ENCODE measurements around the gene CABYR. TPM values are rescaled to one million over a fixed set of nuclear protein-coding genes. Genes with fewer than 3 reads are reported as not detected.
"Not testable (repeated sequence)": the region's sequence is repeated elsewhere in the genome, so short reads cannot be mapped to it uniquely, and the experiment has no call there.

The CABYR gene
- total RNA-seq, 2 experiments from 2014 or later, result 0.76 to 1.2 TPM

DNA sequence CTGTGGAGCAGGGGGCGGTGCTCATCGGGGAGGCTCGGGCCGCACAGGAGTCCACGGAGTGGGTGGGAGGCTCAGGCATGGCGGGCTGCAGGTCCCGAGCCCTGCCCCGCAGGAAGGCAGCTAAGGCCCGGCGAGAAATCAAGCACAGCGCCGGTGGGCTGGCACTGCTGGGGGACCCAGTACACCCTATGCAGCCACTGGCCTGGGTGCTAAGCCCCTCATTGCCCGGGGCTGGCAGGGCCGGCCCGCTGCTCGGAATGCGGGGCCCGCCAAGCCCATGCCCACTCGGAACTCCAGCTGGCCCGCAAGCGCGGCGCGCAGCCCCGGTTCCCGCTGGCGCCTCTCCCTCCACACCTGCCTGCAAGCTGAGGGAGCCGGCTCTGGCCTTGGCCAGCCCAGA, 10.7 kb downstream of the CABYR start:
- H3K9me3 Mint-ChIP-seq (ENCODE audit: low read depth); CTCF ChIA-PET; H3K36me3 Mint-ChIP-seq; DNase-seq; ATAC-seq; H3K4me1 Mint-ChIP-seq; H3K27ac Mint-ChIP-seq; H3K4me3 Mint-ChIP-seq: not testable (repeated sequence)
- H3K27me3 Mint-ChIP-seq, result peaks cover 32% of the 10 kb centered on the region

DNA sequence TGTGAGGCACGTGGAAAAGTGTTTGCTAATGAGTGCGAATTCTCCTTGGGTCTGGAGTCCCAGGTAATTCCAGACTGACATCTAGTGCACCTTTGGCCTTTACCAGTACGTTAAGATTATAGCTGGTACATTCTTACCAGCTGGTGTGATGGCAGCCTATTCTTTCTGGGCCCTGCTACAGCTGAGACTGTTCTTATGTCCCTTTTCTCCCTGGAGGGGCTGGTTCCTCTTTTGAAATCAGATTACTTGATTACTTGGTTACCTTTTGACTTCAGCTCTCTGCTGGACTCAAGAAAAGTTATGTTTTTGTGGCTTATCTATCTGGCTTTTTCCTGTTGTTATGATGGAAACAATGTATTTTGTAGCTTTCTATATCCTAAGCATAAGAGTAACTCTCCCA, 14.5 kb downstream of the CABYR start:
- Mint-ChIP-seq H3K27me3 (peaks cover 5% of the 10 kb centered on the region), H3K36me3 (no peaks in the 10 kb centered on the region), H3K9me3 (ENCODE audit: low read depth) (no peaks in the 10 kb centered on the region), H3K4me3 (no peak overlapping the region), H3K4me1 (no peaks in the 10 kb centered on the region), H3K27ac (no peak overlapping the region)
- ATAC-seq (no peak), DNase-seq (no peak)
- CTCF ChIA-PET, result no interaction called here

DNA sequence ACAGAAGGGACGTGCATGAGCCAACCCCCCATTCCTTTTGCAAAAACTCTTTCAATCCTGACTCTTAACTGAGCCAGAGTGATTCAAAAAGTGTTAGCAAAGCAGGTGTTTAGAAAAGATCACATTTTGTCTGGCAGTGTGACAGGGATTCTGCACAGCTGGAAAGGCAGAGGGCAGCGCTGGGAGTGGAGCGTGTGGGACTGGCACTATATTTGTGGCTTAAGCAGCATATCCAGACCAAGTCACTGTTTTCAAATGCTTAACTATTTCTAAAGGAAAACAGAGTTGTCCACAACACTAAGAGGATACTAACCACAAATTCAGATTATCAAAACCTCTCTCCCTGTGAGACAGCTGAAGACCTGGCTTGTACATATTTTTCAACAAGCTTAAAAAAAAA, 19.0 kb downstream of the CABYR start:
- ATAC-seq, result no peak
- Mint-ChIP-seq H3K4me1 (no peaks in the 10 kb centered on the region), H3K4me3 (no peak overlapping the region), H3K9me3 (ENCODE audit: low read depth) (no peaks in the 10 kb centered on the region), H3K36me3 (no peaks in the 10 kb centered on the region), H3K27me3 (peaks cover 5% of the 10 kb centered on the region), H3K27ac (no peak overlapping the region)
- CTCF ChIA-PET, result no interaction called here
- DNase-seq, result no peak

DNA sequence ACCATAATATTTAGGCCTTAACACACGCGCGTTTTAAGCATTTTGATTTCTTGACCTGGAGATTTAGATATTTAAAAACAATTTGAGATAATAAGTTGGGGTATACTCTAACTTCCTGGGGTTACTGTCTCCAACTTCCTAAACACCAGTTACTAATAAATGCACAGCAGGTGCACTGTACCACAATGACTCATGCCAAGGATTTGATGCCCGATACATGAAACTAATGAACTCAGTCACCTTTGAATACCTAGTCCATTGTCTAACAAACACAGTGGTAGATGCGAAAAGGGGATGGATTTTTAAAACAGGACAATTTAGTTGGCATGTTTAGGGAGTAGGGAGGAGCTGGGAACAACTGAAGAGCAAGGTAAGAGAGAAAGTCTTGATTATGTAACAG, 21.2 kb downstream of the CABYR start:
- H3K27ac Mint-ChIP-seq, result no peak overlapping the region
- H3K27me3 Mint-ChIP-seq, result peaks cover 5% of the 10 kb centered on the region
- DNase-seq (no peak), ATAC-seq (no peak)
- no peaks in the 10 kb centered on the region for H3K36me3 Mint-ChIP-seq
- CTCF ChIA-PET, result no interaction called here
- no peak overlapping the region for H3K4me3 Mint-ChIP-seq
- H3K9me3 Mint-ChIP-seq (ENCODE audit: low read depth), result no peaks in the 10 kb centered on the region
- no peaks in the 10 kb centered on the region for H3K4me1 Mint-ChIP-seq

DNA sequence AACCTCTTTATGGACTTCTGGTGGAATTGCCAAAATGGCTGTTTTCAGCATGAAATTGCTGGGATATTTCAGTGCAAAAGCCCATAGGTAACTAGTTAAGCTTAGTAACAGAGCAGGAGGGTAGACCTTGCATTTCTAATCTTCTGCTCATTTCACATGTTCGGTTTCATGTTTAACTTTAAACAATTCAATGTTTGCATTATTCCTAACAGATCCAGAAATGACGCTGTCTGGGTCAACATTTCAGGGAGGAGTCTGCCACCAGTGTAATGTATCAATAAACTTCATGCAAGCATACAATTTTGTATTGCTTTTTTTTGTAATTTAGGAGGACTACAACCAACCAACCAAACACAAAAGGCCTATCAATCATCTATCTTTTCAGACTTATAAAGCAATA, 22.4 kb downstream of the CABYR start:
- CTCF ChIA-PET, result no interaction called here
- Mint-ChIP-seq H3K9me3 (ENCODE audit: low read depth) (no peaks in the 10 kb centered on the region), H3K4me1 (no peaks in the 10 kb centered on the region), H3K4me3 (no peak overlapping the region), H3K27ac (no peak overlapping the region), H3K36me3 (no peaks in the 10 kb centered on the region), H3K27me3 (peaks cover 3% of the 10 kb centered on the region)
- DNase-seq, result no peak
- ATAC-seq, result no peak

DNA sequence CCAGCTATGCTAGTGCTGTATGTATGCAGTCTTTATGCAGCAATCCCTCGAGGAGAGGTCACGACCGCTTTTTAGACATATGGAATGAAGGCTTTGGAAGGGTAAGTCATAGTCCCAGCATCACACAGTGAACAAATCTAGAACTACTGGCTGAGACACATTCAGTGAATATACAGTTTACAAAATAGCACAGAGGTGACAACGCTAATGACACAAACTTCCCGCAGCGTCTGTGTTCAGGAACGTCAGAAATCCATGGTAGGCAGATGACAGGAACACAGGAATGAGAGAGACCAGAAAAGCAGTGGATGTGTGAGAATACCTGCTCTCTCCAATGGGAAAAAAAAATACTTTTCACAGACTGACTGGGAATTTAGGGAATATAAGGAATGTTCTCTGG, 29.6 kb downstream of the CABYR start:
- Mint-ChIP-seq H3K27ac (no peak overlapping the region), H3K4me1 (no peaks in the 10 kb centered on the region), H3K4me3 (no peak overlapping the region), H3K36me3 (no peaks in the 10 kb centered on the region), H3K27me3 (peaks cover 11% of the 10 kb centered on the region), H3K9me3 (ENCODE audit: low read depth) (no peaks in the 10 kb centered on the region)
- ATAC-seq, result no peak
- CTCF ChIA-PET, result interaction anchor here (1.0 kb wide), 1 partner anchor 35 kb away, joined by 3 read pairs; no protein-coding TSS in a partner anchor
- no peak for DNase-seq

DNA sequence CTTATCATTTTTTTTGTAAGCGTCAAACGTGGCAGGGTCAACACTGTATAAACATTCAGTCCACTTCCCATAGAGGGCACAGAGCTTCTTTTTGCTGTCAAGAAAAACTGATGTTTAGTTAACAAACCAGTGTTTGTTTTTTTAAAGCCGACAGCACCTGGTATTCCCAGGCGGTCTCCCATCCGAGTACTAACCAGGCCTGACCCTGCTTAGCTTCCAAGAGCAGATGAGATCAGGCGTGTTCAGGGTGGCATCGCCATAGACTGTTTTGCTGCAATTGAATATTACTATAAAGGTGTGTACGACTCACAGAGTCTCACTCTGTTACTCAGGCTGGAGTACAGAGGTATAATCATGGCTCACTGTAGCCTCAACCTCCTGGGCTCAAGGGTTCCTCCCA, 31.5 kb downstream of the CABYR start:
- ATAC-seq (no peak), DNase-seq (no peak)
- Mint-ChIP-seq H3K9me3 (ENCODE audit: low read depth) (no peaks in the 10 kb centered on the region), H3K27ac (no peak overlapping the region), H3K4me1 (peaks cover 7% of the 10 kb centered on the region), H3K36me3 (peaks cover 2% of the 10 kb centered on the region), H3K27me3 (peaks cover 11% of the 10 kb centered on the region), H3K4me3 (no peak overlapping the region)
- CTCF ChIA-PET, result no interaction called here

DNA sequence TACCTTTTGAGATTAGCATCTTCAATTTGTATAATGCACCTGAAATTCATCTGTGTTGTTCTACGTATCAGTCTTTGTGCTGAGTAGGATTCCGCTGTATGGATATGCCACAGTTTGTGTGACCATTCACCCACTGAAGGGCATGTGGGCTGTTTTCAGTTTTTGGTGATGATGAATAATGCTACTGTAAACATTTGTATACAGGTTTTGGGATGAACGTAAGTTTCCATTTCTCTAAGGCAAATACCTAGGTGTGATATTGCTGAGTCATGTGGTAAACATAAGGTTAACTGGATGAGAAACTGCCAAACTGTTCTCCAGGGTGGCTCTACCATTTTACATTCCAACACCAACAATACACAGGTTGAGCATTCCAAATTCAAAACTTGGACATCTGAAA, 35.1 kb downstream of the CABYR start:
- H3K27me3 Mint-ChIP-seq, result peaks cover 26% of the 10 kb centered on the region
- H3K9me3 Mint-ChIP-seq (ENCODE audit: low read depth), result no peaks in the 10 kb centered on the region
- ATAC-seq (peak; percentile 51), DNase-seq (no peak)
- H3K4me3 Mint-ChIP-seq, result no peak overlapping the region
- peaks cover 7% of the 10 kb centered on the region for H3K4me1 Mint-ChIP-seq
- peaks cover 2% of the 10 kb centered on the region for H3K36me3 Mint-ChIP-seq
- no peak overlapping the region for H3K27ac Mint-ChIP-seq
- CTCF ChIA-PET, result no interaction called here

DNA sequence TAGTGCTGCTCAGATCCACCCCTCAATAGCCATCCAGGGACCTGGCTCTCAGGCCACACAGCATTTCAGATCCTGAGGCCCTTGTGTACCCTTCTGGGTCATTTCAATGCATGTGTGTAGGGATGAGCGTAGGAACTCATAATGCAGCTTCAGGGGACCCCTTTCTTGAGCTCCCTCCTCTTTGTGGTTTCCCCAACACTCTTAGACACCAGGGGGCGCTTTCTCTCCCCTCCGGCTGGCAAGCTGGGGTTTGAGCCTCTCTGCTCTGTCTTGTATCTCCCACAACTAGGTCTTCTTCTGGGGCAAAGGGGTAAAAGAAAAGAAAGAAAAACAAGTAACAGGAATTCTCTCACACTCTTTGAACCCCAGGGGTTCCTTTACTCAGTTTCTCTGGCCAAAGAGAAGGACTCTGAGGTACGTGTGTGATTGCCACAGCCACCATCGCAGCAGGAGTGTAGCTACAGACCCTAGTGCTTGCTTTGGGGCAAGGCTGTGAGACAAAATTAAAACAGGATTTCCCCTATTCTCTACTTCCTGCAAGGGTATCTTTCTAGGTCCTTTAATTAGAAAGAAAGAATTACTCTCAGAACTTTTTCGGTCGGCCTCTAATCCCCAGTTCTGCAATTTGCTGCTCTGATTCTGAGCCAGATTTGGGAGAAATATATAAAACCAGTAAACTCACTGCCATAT, 38.0 kb downstream of the CABYR start:
- peaks cover 18% of the 10 kb centered on the region for H3K27me3 Mint-ChIP-seq
- DNase-seq (peak; percentile 55), ATAC-seq (no peak)
- H3K4me3 Mint-ChIP-seq, result no peak overlapping the region
- CTCF ChIA-PET, result interaction anchor here (0.9 to 1.3 kb wide), 6 partner anchors 10 to 337 kb away, joined by 3 to 5 read pairs (median 4); partner anchors contain the start of gene CABYR
- peaks cover 2% of the 10 kb centered on the region for H3K36me3 Mint-ChIP-seq
- H3K9me3 Mint-ChIP-seq (ENCODE audit: low read depth), result no peaks in the 10 kb centered on the region
- H3K4me1 Mint-ChIP-seq, result peaks cover 7% of the 10 kb centered on the region
- no peak overlapping the region for H3K27ac Mint-ChIP-seq

DNA sequence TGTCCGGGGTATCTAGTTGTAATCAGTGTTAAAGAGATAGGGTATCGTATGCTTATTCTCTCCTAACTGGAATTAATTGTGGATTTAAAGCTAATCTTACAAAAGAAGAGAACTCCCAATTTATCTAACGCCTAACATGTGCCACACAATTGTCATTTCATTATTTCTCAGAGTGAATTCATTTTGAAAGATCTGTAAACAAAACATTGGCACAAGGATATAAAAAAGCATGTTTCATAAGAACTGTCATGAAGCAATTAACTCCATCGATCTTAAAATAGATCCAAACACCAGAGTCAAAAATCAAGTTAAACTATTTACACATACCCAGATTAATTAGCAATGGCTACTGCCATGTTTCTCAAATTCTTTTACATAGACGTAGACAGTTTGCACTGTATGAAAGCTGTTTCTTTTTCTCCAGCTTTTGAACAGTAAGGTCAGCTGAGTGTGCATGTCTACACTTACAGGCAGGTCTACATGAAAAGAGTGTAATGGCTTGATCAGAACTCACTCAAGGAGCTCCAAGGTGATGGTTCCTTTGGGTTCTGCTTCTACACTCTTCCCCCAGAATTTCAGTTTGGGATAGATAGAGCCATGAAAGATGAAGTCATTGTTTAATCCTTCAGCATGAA, 38.8 kb downstream of the CABYR start:
- peaks cover 7% of the 10 kb centered on the region for H3K4me1 Mint-ChIP-seq
- H3K27me3 Mint-ChIP-seq, result peaks cover 23% of the 10 kb centered on the region
- H3K27ac Mint-ChIP-seq, result no peak overlapping the region
- no peak for DNase-seq
- no peaks in the 10 kb centered on the region for H3K9me3 Mint-ChIP-seq (ENCODE audit: low read depth)
- H3K36me3 Mint-ChIP-seq, result peaks cover 2% of the 10 kb centered on the region
- no peak overlapping the region for H3K4me3 Mint-ChIP-seq
- CTCF ChIA-PET, result no interaction called here
- ATAC-seq, result no peak

DNA sequence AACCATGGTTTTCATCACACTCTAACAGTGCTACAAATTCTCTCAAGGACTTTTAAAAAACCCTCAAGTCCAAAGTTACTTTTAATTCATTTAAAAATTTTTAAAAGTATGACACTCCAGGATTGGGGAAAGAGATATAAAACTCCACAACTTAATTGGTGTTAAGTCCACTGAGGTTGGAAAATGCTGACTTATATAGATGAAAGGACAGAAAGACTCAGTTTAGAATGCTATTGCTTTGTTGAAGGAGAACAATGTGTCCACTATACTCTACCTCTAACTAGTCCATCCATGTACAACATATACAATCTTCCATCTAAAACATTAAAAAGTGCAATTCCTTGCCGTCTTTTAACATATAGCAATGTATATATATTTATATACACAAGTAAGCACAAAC, 41.2 kb downstream of the CABYR start:
- Mint-ChIP-seq H3K4me3 (no peak overlapping the region), H3K4me1 (no peaks in the 10 kb centered on the region), H3K36me3 (no peaks in the 10 kb centered on the region), H3K27ac (no peak overlapping the region), H3K9me3 (ENCODE audit: low read depth) (no peaks in the 10 kb centered on the region), H3K27me3 (peaks cover 26% of the 10 kb centered on the region)
- ATAC-seq (no peak), DNase-seq (no peak)
- CTCF ChIA-PET, result no interaction called here

DNA sequence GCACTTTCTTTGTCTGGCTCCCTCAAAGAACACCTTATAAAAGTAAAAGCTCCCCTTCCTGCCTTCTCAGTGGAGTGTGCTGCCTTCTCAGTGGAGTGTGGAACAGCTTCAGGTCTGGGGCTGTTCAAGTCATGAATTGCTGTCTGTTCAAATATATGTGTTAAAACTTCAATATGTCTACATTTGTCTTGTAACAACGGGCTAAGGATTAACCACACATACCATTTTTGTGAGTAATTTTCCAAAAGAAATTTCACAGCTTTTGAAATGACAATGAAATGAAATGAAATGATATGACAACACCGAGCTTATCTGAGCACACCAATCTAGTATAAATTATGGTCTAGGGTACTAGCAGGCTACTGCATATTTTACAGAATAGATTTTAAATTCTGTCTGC, 42.9 kb downstream of the CABYR start:
- ATAC-seq (no peak), DNase-seq (no peak)
- peaks cover 17% of the 10 kb centered on the region for H3K27me3 Mint-ChIP-seq
- H3K4me3 Mint-ChIP-seq, result no peak overlapping the region
- no peaks in the 10 kb centered on the region for H3K9me3 Mint-ChIP-seq (ENCODE audit: low read depth)
- H3K36me3 Mint-ChIP-seq, result no peaks in the 10 kb centered on the region
- H3K27ac Mint-ChIP-seq, result no peak overlapping the region
- CTCF ChIA-PET, result interaction anchor here (1.6 kb wide), 1 partner anchor 178 kb away, joined by 4 read pairs; no protein-coding TSS in a partner anchor
- no peaks in the 10 kb centered on the region for H3K4me1 Mint-ChIP-seq

DNA sequence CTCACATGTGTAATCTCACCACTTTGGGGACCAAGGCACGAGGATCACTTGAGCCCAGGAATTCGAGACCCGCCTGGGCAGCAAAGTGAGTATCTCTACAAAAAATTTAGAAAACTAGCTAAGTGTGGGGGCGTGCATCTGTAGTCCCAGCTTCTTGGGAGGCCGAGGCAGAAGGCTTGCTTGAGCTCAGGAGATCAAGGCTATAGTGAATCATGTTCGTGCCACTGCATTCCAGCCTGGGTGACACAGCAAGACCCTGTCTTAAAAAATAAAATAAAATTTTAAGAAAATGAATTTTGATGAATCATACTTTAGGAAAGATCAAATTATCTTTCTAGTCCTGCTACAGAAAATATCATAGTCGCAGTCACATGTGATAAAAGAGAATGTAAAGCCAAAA, 46.9 kb downstream of the CABYR start:
- Mint-ChIP-seq H3K9me3 (ENCODE audit: low read depth) (no peaks in the 10 kb centered on the region), H3K4me3 (no peak overlapping the region), H3K4me1 (no peaks in the 10 kb centered on the region), H3K27ac (no peak overlapping the region), H3K36me3 (no peaks in the 10 kb centered on the region), H3K27me3 (peaks cover 39% of the 10 kb centered on the region)
- DNase-seq (no peak), ATAC-seq (no peak)
- CTCF ChIA-PET, result interaction anchor here (0.7 kb wide), 1 partner anchor 135 kb away, joined by 3 read pairs; no protein-coding TSS in a partner anchor

DNA sequence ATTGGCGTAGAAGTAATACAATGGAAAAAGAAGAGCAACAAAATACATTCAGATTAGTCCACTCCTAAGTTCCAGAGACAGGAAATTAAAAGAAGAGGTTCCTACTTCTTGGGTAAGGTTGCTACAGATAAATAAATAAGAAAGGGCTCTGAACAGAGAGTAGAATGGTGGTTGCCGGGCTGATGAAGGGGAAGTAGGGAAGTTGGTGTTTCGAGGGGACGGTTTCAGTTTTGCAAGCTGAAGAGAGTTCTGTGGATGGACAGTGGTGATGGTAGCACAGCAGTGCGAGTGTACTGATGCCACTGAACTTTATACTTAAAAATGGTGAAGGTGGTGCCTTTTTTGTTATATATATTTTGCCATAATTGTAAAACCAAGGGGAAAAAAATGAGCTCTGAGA, 48.2 kb downstream of the CABYR start:
- H3K27me3 Mint-ChIP-seq, result peaks cover 41% of the 10 kb centered on the region
- H3K4me3 Mint-ChIP-seq, result no peak overlapping the region
- ATAC-seq, result no peak
- no peak overlapping the region for H3K27ac Mint-ChIP-seq
- CTCF ChIA-PET, result interaction anchor here (1.2 kb wide), 1 partner anchor 10 kb away, joined by 5 read pairs; no protein-coding TSS in a partner anchor
- DNase-seq, result no peak
- H3K36me3 Mint-ChIP-seq, result no peaks in the 10 kb centered on the region
- no peaks in the 10 kb centered on the region for H3K9me3 Mint-ChIP-seq (ENCODE audit: low read depth)
- no peaks in the 10 kb centered on the region for H3K4me1 Mint-ChIP-seq
